ENCODE results near the gene LAPTM5. TPM values are rescaled to one million over a fixed set of nuclear protein-coding genes. Genes with fewer than 3 reads are reported as not detected.
"Not testable (repeated sequence)": the region's sequence is repeated elsewhere in the genome, so short reads cannot be mapped to it uniquely, and the experiment has no call there.

LAPTM5 gene
- total RNA-seq, 1 donor from 2014 or later: 3.9 TPM

- no peak for DNase-seq
Observed at GRCh38 chr1:30693822-30694221, 63.8 kb downstream of the LAPTM5 start.

GRCh38 chr1:30693366-30693765, 64.2 kb downstream of the LAPTM5 start:
- no peak for DNase-seq

- DNase-seq: no peak
Observed at GRCh38 chr1:30692948-30693301, 64.6 kb downstream of the LAPTM5 start.

- no peak for DNase-seq
Observed at GRCh38 chr1:30692201-30692947, 65.2 kb downstream of the LAPTM5 start.

- DNase-seq: no peak
Observed at GRCh38 chr1:30691480-30691879, 66.1 kb downstream of the LAPTM5 start.

GRCh38 chr1:30689901-30690645, 67.5 kb downstream of the LAPTM5 start:
- no peak for DNase-seq

- no peak for DNase-seq
Observed at GRCh38 chr1:30688920-30689794, 68.4 kb downstream of the LAPTM5 start.

- DNase-seq: not testable (repeated sequence)
Observed at GRCh38 chr1:30688516-30688915, 69.1 kb downstream of the LAPTM5 start.

GRCh38 chr1:30687886-30688285, 69.7 kb downstream of the LAPTM5 start:
- no peak for DNase-seq

GRCh38 chr1:30686236-30686935, 71.2 kb downstream of the LAPTM5 start:
- no peak for DNase-seq

GRCh38 chr1:30685796-30686165, 71.8 kb downstream of the LAPTM5 start:
- no peak for DNase-seq

GRCh38 chr1:30684881-30685795, 72.4 kb downstream of the LAPTM5 start:
- no peak for DNase-seq

- no peak for DNase-seq
Observed at GRCh38 chr1:30684259-30684658, 73.3 kb downstream of the LAPTM5 start.

- DNase-seq: no peak
Observed at GRCh38 chr1:30683699-30684098, 73.9 kb downstream of the LAPTM5 start.

Small RNAs within 50 kb of the gene (small RNA-seq; reads per million reads assigned to genes)
- gene MIR4420: not detected

Other genes starting within 250 kb of the LAPTM5 start
- gene MATN1, start 34.2 kb downstream of the LAPTM5 start, total RNA-seq: 0.31 TPM
- gene SDC3, start 151.0 kb upstream of the LAPTM5 start, total RNA-seq: 66.1 TPM

Data from occipital lobe (tissue), 3 donors.